ENCODE results near the gene LRRC74B. TPM values are rescaled to one million over a fixed set of nuclear protein-coding genes. Genes with fewer than 3 reads are reported as not detected.

The LRRC74B gene
- total RNA-seq, 5 donors from 2014 or later (not counting 1 experiment from before 2014, with no cell fraction given): 0.16 to 0.25 TPM; not detected in 3

DNA sequence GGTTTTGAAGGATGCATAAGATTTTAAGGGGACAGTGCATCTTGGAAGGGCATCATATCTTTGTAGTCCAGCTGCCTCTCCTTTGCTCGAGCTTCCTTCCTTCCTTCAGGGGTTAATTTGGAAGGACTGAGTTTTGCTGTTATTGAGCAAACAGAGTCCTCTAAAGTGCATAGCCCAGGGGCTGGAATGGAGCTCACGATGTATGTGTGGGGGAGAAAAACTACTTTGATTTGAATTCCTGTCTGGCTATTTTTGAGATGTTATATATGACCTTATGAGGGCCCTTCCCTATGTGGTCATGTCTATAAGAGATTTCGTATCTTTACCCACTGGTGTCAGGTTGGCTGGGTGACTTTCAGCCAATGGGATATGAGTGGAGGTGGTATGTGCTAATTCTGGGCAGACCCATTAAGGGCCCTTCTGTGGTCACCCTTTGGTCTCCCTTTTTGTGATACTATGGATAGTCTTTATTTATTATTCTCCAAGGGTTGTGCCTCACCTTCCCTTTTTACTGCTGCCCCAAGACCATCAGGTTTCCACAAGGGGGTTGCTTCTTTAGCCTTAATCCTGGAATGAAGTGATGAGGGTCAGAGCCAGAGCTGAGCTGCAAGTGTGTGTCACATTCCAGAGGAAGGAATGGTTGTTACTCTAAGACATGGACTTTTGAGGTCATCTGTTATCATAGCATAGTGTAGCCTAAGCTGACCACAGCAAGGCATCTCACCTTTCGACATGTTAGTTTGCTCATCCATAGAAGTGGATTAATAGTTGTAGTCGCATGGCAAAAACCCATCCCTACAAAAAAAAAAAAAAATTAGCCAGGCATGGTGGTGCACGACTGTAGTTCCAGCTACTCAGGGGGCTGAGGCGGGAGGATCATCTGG lies 54.6 kb downstream of the LRRC74B start:
- H3K4me3 ChIP-seq (ENCODE audit: control insufficient read depth in 1 of 2, extremely low read depth in 1 of 2, low read length in 1 of 2): no peak overlapping the region
- no peak overlapping the region for H3K27ac Mint-ChIP-seq
- ATAC-seq (replicated peaks in 1 of 4): no peak
- ChIA-PET POLR2A (interaction anchor here in 1 of 2 donors (0.7 kb wide), 1 partner anchor 543 kb away, joined by 3 read pairs; no protein-coding TSS in a partner anchor), CTCF (no interaction called here)
- H3K27me3 ChIP-seq (replicated peaks in 1 of 2; ENCODE audit: control insufficient read depth in 2 of 2, extremely low read depth in 1 of 2, insufficient read depth in 2 of 2, low read length in 1 of 2): peaks cover 0 to 9% of the 10 kb centered on the region in 2 experiments
- peaks cover 17 to 20% of the 10 kb centered on the region in 2 donors for H3K27me3 Mint-ChIP-seq
- H3K27ac ChIP-seq (ENCODE audit: low read length): no peak overlapping the region
- no peaks in the 10 kb centered on the region for H3K9me3 ChIP-seq
- no peaks in the 10 kb centered on the region for H3K36me3 ChIP-seq (ENCODE audit: control insufficient read depth in 2 of 2, extremely low read depth in 1 of 2, insufficient read depth in 1 of 2, low read length in 1 of 2)
- no peaks in the 10 kb centered on the region for H3K9me3 Mint-ChIP-seq
- H3K4me1 ChIP-seq (ENCODE audit: control insufficient read depth in 1 of 2, extremely low read depth in 1 of 2, insufficient read depth in 2 of 2, low read length in 2 of 2): peaks cover 0 to 5% of the 10 kb centered on the region in 2 experiments
- peaks cover 5 to 8% (median 7%) of the 10 kb centered on the region in 3 donors for H3K4me1 Mint-ChIP-seq
- no peaks in the 10 kb centered on the region for H3K36me3 Mint-ChIP-seq
- 46% methylated on average over 2 of the region's 7 CpGs for WGBS (ENCODE audit: insufficient coverage)
- H3K4me3 Mint-ChIP-seq: no peak overlapping the region
- no peak for DNase-seq

DNA sequence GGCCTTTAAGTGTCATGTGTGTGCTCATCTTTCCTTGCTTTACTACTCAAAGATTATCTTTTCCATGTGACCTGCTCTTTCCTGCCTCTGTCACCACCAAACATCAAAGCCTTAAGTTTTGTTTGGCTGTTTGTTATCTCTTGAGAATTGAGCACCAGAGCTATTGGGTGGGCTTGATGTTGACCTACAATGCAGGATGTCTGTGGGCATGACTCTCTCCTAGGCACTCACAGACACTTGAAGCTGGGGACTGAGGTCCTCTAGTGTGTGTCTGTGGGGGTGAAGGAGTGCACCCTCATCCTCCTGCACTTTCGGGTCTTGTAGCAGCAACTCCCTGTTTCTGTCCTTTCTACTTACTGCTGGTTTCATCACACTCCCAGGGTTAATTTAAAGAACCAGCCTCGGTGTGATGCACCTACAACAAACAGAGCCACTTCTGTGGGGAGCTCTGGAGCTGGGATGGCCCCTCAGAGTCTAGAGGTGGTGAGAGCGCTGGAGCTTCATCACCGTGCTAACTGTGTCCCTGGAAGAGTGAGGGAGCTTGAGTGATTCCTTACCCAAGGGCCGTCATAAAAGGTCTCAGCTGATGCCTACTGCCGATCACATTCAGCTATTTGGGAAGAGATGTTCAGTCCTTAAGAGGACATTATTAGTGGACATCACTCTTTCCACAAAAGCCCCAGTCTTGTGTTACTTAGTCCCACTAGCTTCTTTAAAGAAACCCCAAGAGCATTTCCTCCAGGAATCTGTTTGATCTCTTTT lies 56.3 kb downstream of the LRRC74B start:
- no peak for ATAC-seq (replicated peaks in 1 of 4)
- CTCF ChIA-PET: interaction anchor here in 1 of 2 donors (0.6 to 0.8 kb wide), 2 partner anchors 139 to 140 kb away, joined by 3 to 7 read pairs; no protein-coding TSS in a partner anchor

GRCh38 chr22:21102659-21103267 lies 57.0 kb downstream of the LRRC74B start:
- ChIA-PET CTCF (interaction anchor here (0.6 to 0.8 kb wide), 2 partner anchors 140 to 1216 kb away, joined by 3 read pairs; no protein-coding TSS in a partner anchor), POLR2A (no interaction called here)
- no peaks in the 10 kb centered on the region for H3K9me3 ChIP-seq
- peaks cover 5 to 8% (median 7%) of the 10 kb centered on the region in 3 donors for H3K4me1 Mint-ChIP-seq
- no peak overlapping the region for H3K4me3 ChIP-seq (ENCODE audit: control insufficient read depth in 1 of 2, extremely low read depth in 1 of 2, low read length in 1 of 2)
- ATAC-seq (replicated peaks in 1 of 4) (peak; percentile 81 to 97 (median 88)), DNase-seq (peak; percentile 15 to 79 (median 61))
- peak overlapping the region in 1 of 3 donors; percentile 30 for H3K4me3 Mint-ChIP-seq
- peaks cover 0 to 9% of the 10 kb centered on the region in 2 experiments for H3K27me3 ChIP-seq (replicated peaks in 1 of 2; ENCODE audit: control insufficient read depth in 2 of 2, extremely low read depth in 1 of 2, insufficient read depth in 2 of 2, low read length in 1 of 2)
- H3K9me3 Mint-ChIP-seq: no peaks in the 10 kb centered on the region
- H3K27me3 Mint-ChIP-seq: peaks cover 22 to 30% of the 10 kb centered on the region in 2 donors
- H3K36me3 ChIP-seq (ENCODE audit: control insufficient read depth in 2 of 2, extremely low read depth in 1 of 2, insufficient read depth in 1 of 2, low read length in 1 of 2): no peaks in the 10 kb centered on the region
- H3K27ac ChIP-seq (ENCODE audit: low read length): no peak overlapping the region
- WGBS (ENCODE audit: insufficient coverage): 3% methylated on average over 12 of the region's 17 CpGs
- no peak overlapping the region for H3K27ac Mint-ChIP-seq
- no peaks in the 10 kb centered on the region for H3K36me3 Mint-ChIP-seq
- peaks cover 0 to 5% of the 10 kb centered on the region in 2 experiments for H3K4me1 ChIP-seq (ENCODE audit: control insufficient read depth in 1 of 2, extremely low read depth in 1 of 2, insufficient read depth in 2 of 2, low read length in 2 of 2)

More for the DNA sequence above, 56.3 kb downstream of the LRRC74B start:
- H3K9me3 ChIP-seq: no peaks in the 10 kb centered on the region
- Mint-ChIP-seq H3K36me3 (no peaks in the 10 kb centered on the region), H3K27ac (no peak overlapping the region), H3K4me3 (no peak overlapping the region), H3K4me1 (peaks cover 5 to 8% (median 7%) of the 10 kb centered on the region in 3 donors), H3K9me3 (no peaks in the 10 kb centered on the region), H3K27me3 (peaks cover 22 to 28% of the 10 kb centered on the region in 2 donors)
- POLR2A ChIA-PET: no interaction called here
- H3K4me1 ChIP-seq (ENCODE audit: control insufficient read depth in 1 of 2, extremely low read depth in 1 of 2, insufficient read depth in 2 of 2, low read length in 2 of 2): peaks cover 0 to 5% of the 10 kb centered on the region in 2 experiments
- H3K27me3 ChIP-seq (replicated peaks in 1 of 2; ENCODE audit: control insufficient read depth in 2 of 2, extremely low read depth in 1 of 2, insufficient read depth in 2 of 2, low read length in 1 of 2): peaks cover 0 to 9% of the 10 kb centered on the region in 2 experiments
- no peak for DNase-seq
- 100% methylated on average over 2 of the region's 6 CpGs for WGBS (ENCODE audit: insufficient coverage)
- no peak overlapping the region for H3K4me3 ChIP-seq (ENCODE audit: control insufficient read depth in 1 of 2, extremely low read depth in 1 of 2, low read length in 1 of 2)
- no peak overlapping the region for H3K27ac ChIP-seq (ENCODE audit: low read length)
- no peaks in the 10 kb centered on the region for H3K36me3 ChIP-seq (ENCODE audit: control insufficient read depth in 2 of 2, extremely low read depth in 1 of 2, insufficient read depth in 1 of 2, low read length in 1 of 2)

DNA sequence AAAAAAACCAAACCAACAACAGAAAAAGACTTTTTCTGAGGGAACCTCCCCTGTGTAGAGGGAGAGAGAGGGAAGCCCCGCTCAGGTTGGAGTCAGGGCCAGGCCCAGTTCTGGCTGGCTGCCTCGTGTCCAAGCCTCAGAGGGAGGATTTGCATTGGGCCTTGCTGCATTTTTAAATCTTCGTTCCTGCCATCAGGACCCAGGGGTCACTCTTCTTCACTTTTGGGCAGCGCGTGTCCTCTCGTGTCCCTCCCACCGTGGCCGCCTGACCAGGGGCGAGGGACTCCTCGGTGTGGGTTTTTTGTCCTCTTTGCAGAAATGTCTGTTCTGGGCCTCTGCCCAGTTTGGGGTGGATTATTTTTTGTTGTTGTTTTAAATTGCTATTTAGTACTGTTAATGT lies 57.9 kb downstream of the LRRC74B start:
- no peak overlapping the region for H3K4me3 Mint-ChIP-seq
- peaks cover 2% of the 10 kb centered on the region for H3K36me3 Mint-ChIP-seq
- H3K4me3 ChIP-seq (ENCODE audit: control insufficient read depth in 1 of 2, extremely low read depth in 1 of 2, low read length in 1 of 2): no peak overlapping the region
- peaks cover 0 to 5% of the 10 kb centered on the region in 2 experiments for H3K4me1 ChIP-seq (ENCODE audit: control insufficient read depth in 1 of 2, extremely low read depth in 1 of 2, insufficient read depth in 2 of 2, low read length in 2 of 2)
- H3K27me3 Mint-ChIP-seq: peaks cover 17 to 32% of the 10 kb centered on the region in 2 donors
- H3K27ac ChIP-seq (ENCODE audit: low read length): no peak overlapping the region
- no peaks in the 10 kb centered on the region for H3K9me3 ChIP-seq
- H3K27ac Mint-ChIP-seq: no peak overlapping the region
- 91% methylated on average over 10 of the region's 10 CpGs for WGBS (ENCODE audit: insufficient coverage)
- H3K9me3 Mint-ChIP-seq: no peaks in the 10 kb centered on the region
- no peak for ATAC-seq (replicated peaks in 1 of 4)
- H3K36me3 ChIP-seq (ENCODE audit: control insufficient read depth in 2 of 2, extremely low read depth in 1 of 2, insufficient read depth in 1 of 2, low read length in 1 of 2): no peaks in the 10 kb centered on the region
- H3K4me1 Mint-ChIP-seq: peaks cover 5 to 8% (median 7%) of the 10 kb centered on the region in 3 donors
- POLR2A ChIA-PET: no interaction called here
- no peak for DNase-seq
- peaks cover 0 to 9% of the 10 kb centered on the region in 2 experiments for H3K27me3 ChIP-seq (replicated peaks in 1 of 2; ENCODE audit: control insufficient read depth in 2 of 2, extremely low read depth in 1 of 2, insufficient read depth in 2 of 2, low read length in 1 of 2)
- CTCF ChIA-PET: no interaction called here

DNA sequence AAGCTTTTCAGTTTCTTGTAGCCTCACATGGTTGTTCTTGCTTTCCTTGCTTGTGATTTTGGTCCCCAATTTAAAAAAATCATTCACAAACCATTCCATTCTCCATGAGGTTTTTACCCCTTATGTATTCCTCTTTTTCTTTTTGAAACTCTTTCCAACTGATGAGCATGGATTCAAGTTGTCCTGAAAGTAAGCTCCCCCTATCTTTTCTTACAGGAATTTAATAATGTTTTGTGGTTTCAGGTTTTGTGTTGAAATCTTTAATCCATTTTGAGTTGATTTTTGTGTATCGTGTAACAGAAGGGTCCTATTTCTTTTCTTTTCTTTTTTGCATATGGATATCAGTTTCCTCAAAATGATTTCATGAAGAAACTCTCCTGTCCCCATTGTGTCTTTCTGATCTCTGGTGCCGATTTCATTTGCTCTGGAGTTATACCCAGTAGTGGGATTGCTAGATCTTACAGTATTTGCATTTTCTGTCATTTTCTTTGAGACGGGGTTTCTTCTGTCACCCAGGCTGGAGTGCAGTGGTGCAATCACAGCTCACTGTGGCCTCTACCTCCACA lies 58.5 kb downstream of the LRRC74B start:
- H3K4me3 Mint-ChIP-seq: no peak overlapping the region
- Histone ChIP-seq H3K27me3 (replicated peaks in 1 of 2; ENCODE audit: control insufficient read depth in 2 of 2, extremely low read depth in 1 of 2, insufficient read depth in 2 of 2, low read length in 1 of 2) (peaks cover 0 to 9% of the 10 kb centered on the region in 2 experiments), H3K36me3 (ENCODE audit: control insufficient read depth in 2 of 2, extremely low read depth in 1 of 2, insufficient read depth in 1 of 2, low read length in 1 of 2) (no peaks in the 10 kb centered on the region), H3K9me3 (no peaks in the 10 kb centered on the region), H3K4me1 (ENCODE audit: control insufficient read depth in 1 of 2, extremely low read depth in 1 of 2, insufficient read depth in 2 of 2, low read length in 2 of 2) (peaks cover 0 to 5% of the 10 kb centered on the region in 2 experiments), H3K4me3 (ENCODE audit: control insufficient read depth in 1 of 2, extremely low read depth in 1 of 2, low read length in 1 of 2) (no peak overlapping the region), H3K27ac (ENCODE audit: low read length) (no peak overlapping the region)
- ATAC-seq (replicated peaks in 1 of 4): no peak
- H3K27me3 Mint-ChIP-seq: peaks cover 17 to 32% of the 10 kb centered on the region in 2 donors
- H3K4me1 Mint-ChIP-seq: peaks cover 5 to 8% (median 7%) of the 10 kb centered on the region in 3 donors
- H3K9me3 Mint-ChIP-seq: no peaks in the 10 kb centered on the region
- DNase-seq: no peak
- CTCF ChIA-PET: no interaction called here
- 80% methylated on average over 1 of the region's 3 CpGs for WGBS (ENCODE audit: insufficient coverage)
- no peak overlapping the region for H3K27ac Mint-ChIP-seq
- H3K36me3 Mint-ChIP-seq: peaks cover 2% of the 10 kb centered on the region
- POLR2A ChIA-PET: no interaction called here
